WTC11 (cell line): ENCODE results near the gene DGCR8. TPM values are rescaled to one million over a fixed set of nuclear protein-coding genes. Genes with fewer than 3 reads are reported as not detected.

Experiments
- ATAC-seq: fragments of 200-7000 bp; cut with Tn5 transposase; 2 replicates; pipeline ENCODE4 v1.10.0; 2021; ENCODE audit warnings: mild to moderate bottlenecking, moderate library complexity
- CTCF ChIA-PET: fragments of 300-600 bp; sonication (Branson Sonifier 250); formaldehyde crosslinking; loops from one replicate; lab custom pipeline; 2021; ENCODE audit warnings: antibody characterized with exemption; lab: Charles Lee
- POLR2A ChIA-PET: fragments of 350-600 bp; sonication (Branson Sonifier 250); formaldehyde crosslinking; loops from one replicate; lab custom pipeline; 2021; ENCODE audit warnings: antibody characterized with exemption; lab: Charles Lee
- DNase-seq: peaks from one replicate; pipeline ENCODE4 v3.0.0; 2021; ENCODE audit warnings: low spot score
- H3K27ac Mint-ChIP-seq: 2 replicates; pipeline ENCODE4 v1.8.0; 2021; ENCODE audit warnings: mixed read lengths
- H3K27me3 Mint-ChIP-seq: 2 replicates; pipeline ENCODE4 v1.8.0; 2021; ENCODE audit warnings: low read depth, mild to moderate bottlenecking, moderate library complexity, mixed read lengths
- H3K36me3 Mint-ChIP-seq: 2 replicates; pipeline ENCODE4 v1.8.0; 2021; ENCODE audit warnings: mixed read lengths
- H3K4me1 Mint-ChIP-seq: 2 replicates; pipeline ENCODE4 v1.8.0; 2022; ENCODE audit warnings: mixed read lengths
- H3K4me3 Mint-ChIP-seq: 2 replicates; pipeline ENCODE4 v1.8.0; 2021; ENCODE audit warnings: mild to moderate bottlenecking, moderate library complexity, mixed read lengths
- H3K9me3 Mint-ChIP-seq: 2 replicates; pipeline ENCODE4 v1.8.0; 2021; ENCODE audit warnings: mixed read lengths
- CREM ChIP-seq: sonication (generic); formaldehyde crosslinking; IDR thresholded peaks from 2 replicates; pipeline ENCODE4 v1.8.1; 2022; ENCODE audit warnings: mild to moderate bottlenecking, missing genetic modification reagents, moderate library complexity
- CTCF ChIP-seq: fragments of 200-600 bp; IDR thresholded peaks from 2 replicates; pipeline ENCODE4 v1.8.0; 2022; ENCODE audit warnings: antibody characterized with exemption
- E2F5 ChIP-seq: sonication (generic); formaldehyde crosslinking; IDR thresholded peaks from 2 replicates; pipeline ENCODE4 v1.8.1; 2022; ENCODE audit warnings: mild to moderate bottlenecking, moderate library complexity, missing genetic modification reagents
- ESRRA ChIP-seq: sonication (generic); formaldehyde crosslinking; IDR thresholded peaks from 2 replicates; pipeline ENCODE4 v1.8.1; 2022; ENCODE audit warnings: mild to moderate bottlenecking, missing genetic modification reagents, borderline replicate concordance
- FOXK1 ChIP-seq: sonication (generic); formaldehyde crosslinking; IDR thresholded peaks from 2 replicates; pipeline ENCODE4 v1.8.0; 2022; ENCODE audit warnings: mild to moderate bottlenecking, moderate library complexity, missing genetic modification reagents
- GABPB1 ChIP-seq: sonication (generic); formaldehyde crosslinking; IDR thresholded peaks from 2 replicates; pipeline ENCODE4 v1.8.1; 2023; ENCODE audit warnings: mild to moderate bottlenecking, missing genetic modification reagents
- IRF1 ChIP-seq: sonication (generic); formaldehyde crosslinking; IDR thresholded peaks from 2 replicates; pipeline ENCODE4 v1.8.0; 2023; ENCODE audit warnings: missing genetic modification reagents
- JAZF1 ChIP-seq: fragments of 250-450 bp; sonication (Bioruptor Pico); IDR thresholded peaks from 2 replicates; pipeline ENCODE4 v1.9.0; 2021; ENCODE audit warnings: moderate library complexity, mild to moderate bottlenecking, inconsistent platforms
- KAT7 ChIP-seq: sonication (generic); formaldehyde crosslinking; IDR thresholded peaks from 2 replicates; pipeline ENCODE4 v1.8.1; 2023; ENCODE audit warnings: missing genetic modification reagents, mild to moderate bottlenecking, borderline replicate concordance
- PRRX2 ChIP-seq: fragments of 250-450 bp; sonication (Bioruptor Pico); IDR thresholded peaks from 2 replicates; pipeline ENCODE4 v1.8.0; 2021; ENCODE audit warnings: mild to moderate bottlenecking
- SMAD3 ChIP-seq: sonication (generic); formaldehyde crosslinking; IDR thresholded peaks from 2 replicates; pipeline ENCODE4 v1.8.0; 2022; ENCODE audit warnings: missing genetic modification reagents, mild to moderate bottlenecking, borderline replicate concordance
- STAT6 ChIP-seq: sonication (generic); formaldehyde crosslinking; conservative IDR thresholded peaks from 2 replicates; pipeline ENCODE4 v1.8.1; 2023; ENCODE audit warnings: mild to moderate bottlenecking, low read depth, missing genetic modification reagents, moderate library complexity
- TEAD1 ChIP-seq: sonication (generic); formaldehyde crosslinking; IDR thresholded peaks from 2 replicates; pipeline ENCODE4 v1.8.0; 2022; ENCODE audit warnings: mild to moderate bottlenecking, missing genetic modification reagents
- USF1 ChIP-seq: sonication (generic); formaldehyde crosslinking; IDR thresholded peaks from 2 replicates; pipeline ENCODE4 v1.8.0; 2022; ENCODE audit warnings: mild to moderate bottlenecking, missing genetic modification reagents
- USF2 ChIP-seq: sonication (generic); formaldehyde crosslinking; IDR thresholded peaks from 2 replicates; pipeline ENCODE4 v1.8.1; 2023; ENCODE audit warnings: mild to moderate bottlenecking, missing genetic modification reagents, moderate library complexity
- ZMAT4 ChIP-seq: fragments of 250-450 bp; sonication (Bioruptor Pico); IDR thresholded peaks from 2 replicates; pipeline ENCODE4 v1.9.0; 2021; ENCODE audit warnings: mild to moderate bottlenecking
- ZNF138 ChIP-seq: sonication (generic); formaldehyde crosslinking; conservative IDR thresholded peaks from 2 replicates; pipeline ENCODE4 v1.8.1; 2022; ENCODE audit warnings: mild to moderate bottlenecking, moderate library complexity, missing genetic modification reagents
- ZNF396 ChIP-seq: fragments of 250-450 bp; sonication (Bioruptor Pico); IDR thresholded peaks from 2 replicates; pipeline ENCODE4 v1.8.0; 2021; ENCODE audit warnings: mild to moderate bottlenecking, moderate library complexity, borderline replicate concordance
- ZNF425 ChIP-seq: fragments of 250-450 bp; sonication (Bioruptor Pico); conservative IDR thresholded peaks from 2 replicates; pipeline ENCODE4 v1.9.0; 2021; ENCODE audit warnings: mild to moderate bottlenecking
- total RNA-seq: library from RNA; stranded (reverse); gene quantifications from 3 replicates; pipeline ENCODE4 v1.2.3, GENCODE V29; 2021

Gene DGCR8
- total RNA-seq, 1 experiment from 2014 or later, result 55.0 TPM

- no peaks in the 10 kb centered on the region for H3K9me3 Mint-ChIP-seq
- no peak for DNase-seq
- H3K4me3 Mint-ChIP-seq, result peak within 1 kb of the TSS; percentile 79
- peaks cover 34% of the 10 kb centered on the region for H3K36me3 Mint-ChIP-seq
- no peaks in the 10 kb centered on the region for H3K27me3 Mint-ChIP-seq
- no peak for ATAC-seq
- POLR2A ChIA-PET, result interaction anchor here (0.6 to 2.0 kb wide), 3 partner anchors 10 to 55 kb away, joined by 5 to 6 read pairs (median 5); no protein-coding TSS in a partner anchor
- H3K4me1 Mint-ChIP-seq, result peaks cover 13% of the 10 kb centered on the region
- no peak for TF ChIP-seq ZNF425
- TF ChIP-seq ZNF396 (CRISPR knock-in tag), result no peak
- TF ChIP-seq FOXK1, result no peak
- TF ChIP-seq CREM, result no peak
- no peak for TF ChIP-seq CTCF
- no peak for TF ChIP-seq IRF1 (CRISPR knock-in tag)
- TF ChIP-seq STAT6 (CRISPR knock-in tag), result no peak
- TF ChIP-seq E2F5 (CRISPR knock-in tag), result no peak
- TF ChIP-seq SMAD3 (CRISPR knock-in tag), result no peak
- TF ChIP-seq JAZF1, result no peak
- no peak for TF ChIP-seq TEAD1 (CRISPR knock-in tag)
- no peak for TF ChIP-seq USF1
- peak within 1 kb of the TSS; percentile 62 for H3K27ac Mint-ChIP-seq
- CTCF ChIA-PET, result interaction anchor here (1.0 to 1.5 kb wide), 3 partner anchors 18 to 149 kb away, joined by 3 read pairs; no protein-coding TSS in a partner anchor
These were observed 35.8 kb downstream of the DGCR8 start, which contains the start of gene RANBP1 for GRCh38 chr22:20115691-20116375. Gene RANBP1 (plus strand): TSS chr22:20116104. CDS start chr22:20116185, 81 bp downstream.

GRCh38 chr22:20116376-20116950, 36.4 kb downstream of the DGCR8 start:
- ATAC-seq (peak; percentile 1; the same call in 1 of the 2 replicates), DNase-seq (no peak)
- Mint-ChIP-seq H3K36me3 (peaks cover 36% of the 10 kb centered on the region), H3K4me3 (peak overlapping the region; percentile 79), H3K27ac (peak overlapping the region; percentile 45; the same call in 1 of the 2 replicates), H3K27me3 (no peaks in the 10 kb centered on the region), H3K9me3 (no peaks in the 10 kb centered on the region), H3K4me1 (peaks cover 13% of the 10 kb centered on the region)
- TF ChIP-seq STAT6 (CRISPR knock-in tag) (no peak), USF2 (CRISPR knock-in tag) (no peak), FOXK1 (no peak), GABPB1 (CRISPR knock-in tag) (no peak), ZMAT4 (CRISPR knock-in tag) (no peak), ESRRA (CRISPR knock-in tag) (no peak), ZNF138 (CRISPR knock-in tag) (no peak), PRRX2 (no peak), KAT7 (CRISPR knock-in tag) (no peak)
- POLR2A ChIA-PET, result interaction anchor here (0.6 to 2.0 kb wide), 5 partner anchors 10 to 56 kb away, joined by 3 to 6 read pairs (median 5); no protein-coding TSS in a partner anchor
- CTCF ChIA-PET, result interaction anchor here (0.8 to 1.5 kb wide), 7 partner anchors 19 to 150 kb away, joined by 3 to 4 read pairs (median 3); partner anchors contain the start of gene DGCR8
